Body of pancreas (tissue), 4 donors: ENCODE data around the gene LYZL6. TPM values are rescaled to one million over a fixed set of nuclear protein-coding genes. Genes with fewer than 3 reads are reported as not detected.

Experiments used
- ATAC-seq: fragments of 150-250 bp; one replicate; pipeline ENCODE4 v1.9.1; 2016
- DNase-seq, 4 donors: peaks; one replicate each; pipeline ENCODE4 v3.0.0-alpha.2; 2019
- H3K27ac ChIP-seq, 4 donors: fragments of 200-600 bp; sonication (generic); 1 replicate in 3 of 4; 2 replicates in 1 of 4; pipeline versions ENCODE4 v1.5.1 to v1.6.1; 2016 to 2019; ENCODE audit warnings: mild to moderate bottlenecking in 1 of 4, mixed read lengths in 1 of 4, moderate library complexity in 1 of 4
- H3K27me3 ChIP-seq, 2 donors: fragments of 200-600 bp; sonication (generic); one replicate each; pipeline ENCODE4 v1.6.0; 2016; ENCODE audit warnings: mild to moderate bottlenecking in 1 of 2
- H3K36me3 ChIP-seq, 2 donors: fragments of 200-600 bp; sonication (generic); replicated peaks in 1 of 2; 2 replicates each; pipeline ENCODE4 v1.5.1; 2016; ENCODE audit warnings: low read depth in 2 of 2; ENCODE audit not compliant: insufficient read depth in 1 of 2
- H3K4me1 ChIP-seq: fragments of 200-600 bp; sonication (generic); one replicate; pipeline ENCODE4 v1.6.0; 2016
- H3K4me3 ChIP-seq, 2 donors: fragments of 200-600 bp; sonication (generic); 1 replicate in 1 of 2; 2 replicates in 1 of 2; pipeline ENCODE4 v1.5.1; 2016 to 2019
- H3K9me3 ChIP-seq, 3 donors: fragments of 200-600 bp; sonication (generic); 1 replicate in 2 of 3; 2 replicates in 1 of 3; pipeline ENCODE4 v1.5.1; 2016
- CTCF ChIP-seq, 7 experiments: fragments of 450-650 bp in 4 of 7; fragments of 200-600 bp in 3 of 7; sonication (generic) in 3 of 7; IDR thresholded peaks; one replicate each; pipeline ENCODE4 v1.5.1; 2016 to 2019; ENCODE audit warnings: antibody characterized with exemption in 7 of 7
- POLR2A ChIP-seq, 3 donors: fragments of 450-650 bp; IDR thresholded peaks; one replicate each; pipeline ENCODE4 v1.6.1; 2016; ENCODE audit warnings: antibody characterized with exemption in 3 of 3, mild to moderate bottlenecking in 2 of 3
- WGBS, 2 donors: methylation state at CpG; one replicate each; pipeline ENCODE4 v1.1.5; 2017; 5-methylcytosine and 5-hydroxymethylcytosine counted together
- intact Hi-C: fragments of 100-400 bp; cut with DNase I; formaldehyde crosslinking; loops from one replicate; pipeline ENCODE4 v1.15.1; 2023
- total RNA-seq, 2 donors: library from RNA; depleted of rRNA; stranded (reverse); fragments of >200 nt; gene quantifications; one replicate each; pipeline ENCODE4 v1.1.0, GENCODE V29; 2016

Gene LYZL6
- total RNA-seq, 2 donors from 2014 or later = not detected

- ATAC-seq (no peak), DNase-seq (no peak)
- WGBS, 2 donors = 71% methylated on average over 1 of the region's 1 CpG; no CpG with 5 or more reads in 1 of the 2 donors
- intact Hi-C loops = no loop called here
- Histone ChIP-seq H3K27me3 (no peaks in the 10 kb centered on the region), H3K9me3 (no peaks in the 10 kb centered on the region), H3K4me1 (no peaks in the 10 kb centered on the region), H3K4me3 (no peak overlapping the region), H3K36me3 (no peaks in the 10 kb centered on the region), H3K27ac (no peak overlapping the region)
- TF ChIP-seq POLR2A (IDR thresholded peaks at IDR 0.05) (no peak), CTCF (IDR thresholded peaks at IDR 0.05) (no peak)
Measured at GRCh38 chr17:35914354-35914753, 29.2 kb downstream of the LYZL6 start.

- Histone ChIP-seq H3K27ac (no peak overlapping the region), H3K4me3 (no peak overlapping the region), H3K4me1 (no peaks in the 10 kb centered on the region), H3K36me3 (no peaks in the 10 kb centered on the region), H3K27me3 (no peaks in the 10 kb centered on the region), H3K9me3 (no peaks in the 10 kb centered on the region)
- intact Hi-C loops = no loop called here
- no peak for TF ChIP-seq CTCF (IDR thresholded peaks at IDR 0.05)
- no peak for TF ChIP-seq POLR2A (IDR thresholded peaks at IDR 0.05)
- no peak for DNase-seq
- 76 to 81% methylated on average over 4 of the region's 4 CpGs for WGBS, 2 donors
- no peak for ATAC-seq
Measured at GRCh38 chr17:35913609-35914008, 29.9 kb downstream of the LYZL6 start.

GRCh38 chr17:35912942-35913341, 30.6 kb downstream of the LYZL6 start:
- intact Hi-C loops = no loop called here
- 71 to 94% methylated on average over 2 of the region's 2 CpGs for WGBS, 2 donors
- no peak overlapping the region for H3K4me3 ChIP-seq
- no peaks in the 10 kb centered on the region for H3K9me3 ChIP-seq
- H3K36me3 ChIP-seq = no peaks in the 10 kb centered on the region
- no peaks in the 10 kb centered on the region for H3K4me1 ChIP-seq
- H3K27me3 ChIP-seq = no peaks in the 10 kb centered on the region
- H3K27ac ChIP-seq = no peak overlapping the region
- no peak for TF ChIP-seq POLR2A (IDR thresholded peaks at IDR 0.05)
- no peak for TF ChIP-seq CTCF (IDR thresholded peaks at IDR 0.05)
- DNase-seq = no peak
- ATAC-seq = no peak

GRCh38 chr17:35912339-35912912, 31.1 kb downstream of the LYZL6 start:
- no peak overlapping the region for H3K27ac ChIP-seq
- H3K4me1 ChIP-seq = no peaks in the 10 kb centered on the region
- H3K9me3 ChIP-seq = no peaks in the 10 kb centered on the region
- intact Hi-C loops = no loop called here
- WGBS, 2 donors = 86 to 93% methylated on average over 3 of the region's 3 CpGs
- H3K27me3 ChIP-seq = no peaks in the 10 kb centered on the region
- no peaks in the 10 kb centered on the region for H3K36me3 ChIP-seq
- no peak for DNase-seq
- ATAC-seq = no peak
- no peak overlapping the region for H3K4me3 ChIP-seq
- TF ChIP-seq CTCF (IDR thresholded peaks at IDR 0.05) = no peak
- TF ChIP-seq POLR2A (IDR thresholded peaks at IDR 0.05) = no peak

- H3K36me3 ChIP-seq = no peaks in the 10 kb centered on the region
- H3K9me3 ChIP-seq = no peaks in the 10 kb centered on the region
- no peak overlapping the region for H3K27ac ChIP-seq
- no peak for ATAC-seq
- H3K27me3 ChIP-seq = no peaks in the 10 kb centered on the region
- 69 to 70% methylated on average over 3 of the region's 3 CpGs for WGBS, 2 donors
- no peak overlapping the region for H3K4me3 ChIP-seq
- intact Hi-C loops = no loop called here
- no peak for DNase-seq
- H3K4me1 ChIP-seq = no peaks in the 10 kb centered on the region
- TF ChIP-seq CTCF (IDR thresholded peaks at IDR 0.05) (no peak), POLR2A (IDR thresholded peaks at IDR 0.05) (no peak)
Measured at GRCh38 chr17:35909408-35909807, 34.1 kb downstream of the LYZL6 start.
